NB4 (cell line): Measurements from ENCODE around the gene ZFHX2.

Source experiments
- CTCF ChIP-seq: IDR thresholded peaks from one replicate; pipeline ENCODE4 v1.5.1; 2012; ENCODE audit warnings: low read depth, low read length
- MAX ChIP-seq: IDR thresholded peaks from 2 replicates; pipeline ENCODE4 v1.6.1; 2011; ENCODE audit warnings: low read depth, low read length
- MYC ChIP-seq: IDR thresholded peaks from 2 replicates; pipeline ENCODE4 v1.6.1; 2011; ENCODE audit warnings: low read depth, low read length
- POLR2A ChIP-seq: IDR thresholded peaks from 2 replicates; pipeline ENCODE4 v1.6.1; 2011; ENCODE audit warnings: mild to moderate bottlenecking; ENCODE audit not compliant: insufficient read length; ENCODE audit errors: extremely low read depth

GRCh38 chr14:23564876-23565275, 13.3 kb upstream of the ZFHX2 start:
- no peak for TF ChIP-seq CTCF
- no peak for TF ChIP-seq POLR2A
- TF ChIP-seq MAX, result no peak
- TF ChIP-seq MYC, result no peak
